Calu3 (cell line): Measurements from ENCODE around the gene VPS39. TPM values are rescaled to one million over a fixed set of nuclear protein-coding genes. Genes with fewer than 3 reads are reported as not detected.

ENCODE experiments used
- BruUV-seq: library from RNA; stranded (reverse); fragments of 400-500 nt; replicated peaks from 2 replicates; lab custom pipeline; 2021; lab: Mats Ljungman, UMichigan
- CTCF ChIA-PET: fragments of 300-600 bp; sonication (Branson Sonifier 250); formaldehyde crosslinking; loops from one replicate; lab custom pipeline; 2022; ENCODE audit warnings: antibody characterized with exemption; lab: Charles Lee
- DNase-seq: peaks from one replicate; pipeline ENCODE4 v3.0.0; 2022
- H3K27ac Mint-ChIP-seq: one replicate; pipeline ENCODE4 v1.8.0; 2022; ENCODE audit warnings: mixed read lengths; ENCODE audit not compliant: unreplicated experiment
- H3K27me3 Mint-ChIP-seq: one replicate; pipeline ENCODE4 v1.8.0; 2022; ENCODE audit warnings: mixed read lengths; ENCODE audit not compliant: unreplicated experiment
- H3K36me3 Mint-ChIP-seq: one replicate; pipeline ENCODE4 v1.8.0; 2022; ENCODE audit warnings: mild to moderate bottlenecking, moderate library complexity, mixed read lengths; ENCODE audit not compliant: insufficient read depth, unreplicated experiment
- H3K4me1 Mint-ChIP-seq: one replicate; pipeline ENCODE4 v1.8.0; 2022; ENCODE audit warnings: mild to moderate bottlenecking, low read depth, mixed read lengths; ENCODE audit not compliant: unreplicated experiment
- H3K4me3 Mint-ChIP-seq: one replicate; pipeline ENCODE4 v1.8.0; 2022; ENCODE audit warnings: mild to moderate bottlenecking, low read depth, moderate library complexity, mixed read lengths; ENCODE audit not compliant: unreplicated experiment
- H3K9me3 Mint-ChIP-seq: one replicate; pipeline ENCODE4 v1.8.0; 2022; ENCODE audit warnings: low read depth, mixed read lengths; ENCODE audit not compliant: unreplicated experiment
- intact Hi-C: fragments of 100-400 bp; cut with micrococcal nuclease; formaldehyde crosslinking; loops from one replicate; pipeline ENCODE4 v1.10.0; 2022; ENCODE audit not compliant: unreplicated experiment
- total RNA-seq: library from RNA; stranded (reverse); gene quantifications from 2 replicates; pipeline ENCODE4 v1.2.3, GENCODE V29; 2022
- TF ChIP-seq, protein P1 (sequence below): fragments of 200-600 bp; IDR thresholded peaks from one replicate; pipeline ENCODE4 v1.8.0; 2022; ENCODE audit warnings: antibody characterized with exemption; ENCODE audit not compliant: unreplicated experiment

VPS39 gene
- total RNA-seq, 1 experiment from 2014 or later: 34.6 TPM

DNA sequence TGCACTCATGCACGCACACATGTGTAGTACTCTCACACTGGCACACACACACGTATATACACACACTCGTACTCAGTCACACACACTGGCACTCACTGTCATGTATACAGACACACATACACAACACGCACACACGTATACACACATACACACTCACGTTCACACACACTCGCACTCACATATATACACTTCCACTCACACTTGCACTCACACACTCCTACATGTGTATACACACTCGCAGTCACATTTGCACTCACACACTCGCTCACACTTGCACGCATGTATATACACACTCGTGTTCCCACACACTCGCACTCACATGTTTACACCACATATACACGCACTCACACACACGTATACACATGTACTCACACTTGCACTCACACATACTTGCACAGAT lies 53.1 kb downstream of the VPS39 start:
- intact Hi-C loops: no loop called here
- DNase-seq: no peak
- Mint-ChIP-seq H3K9me3 (no peaks in the 10 kb centered on the region), H3K4me1 (no peaks in the 10 kb centered on the region), H3K4me3 (no peak overlapping the region), H3K36me3 (no peaks in the 10 kb centered on the region), H3K27me3 (no peaks in the 10 kb centered on the region), H3K27ac (no peak overlapping the region)
- TF ChIP-seq, protein P1, sequence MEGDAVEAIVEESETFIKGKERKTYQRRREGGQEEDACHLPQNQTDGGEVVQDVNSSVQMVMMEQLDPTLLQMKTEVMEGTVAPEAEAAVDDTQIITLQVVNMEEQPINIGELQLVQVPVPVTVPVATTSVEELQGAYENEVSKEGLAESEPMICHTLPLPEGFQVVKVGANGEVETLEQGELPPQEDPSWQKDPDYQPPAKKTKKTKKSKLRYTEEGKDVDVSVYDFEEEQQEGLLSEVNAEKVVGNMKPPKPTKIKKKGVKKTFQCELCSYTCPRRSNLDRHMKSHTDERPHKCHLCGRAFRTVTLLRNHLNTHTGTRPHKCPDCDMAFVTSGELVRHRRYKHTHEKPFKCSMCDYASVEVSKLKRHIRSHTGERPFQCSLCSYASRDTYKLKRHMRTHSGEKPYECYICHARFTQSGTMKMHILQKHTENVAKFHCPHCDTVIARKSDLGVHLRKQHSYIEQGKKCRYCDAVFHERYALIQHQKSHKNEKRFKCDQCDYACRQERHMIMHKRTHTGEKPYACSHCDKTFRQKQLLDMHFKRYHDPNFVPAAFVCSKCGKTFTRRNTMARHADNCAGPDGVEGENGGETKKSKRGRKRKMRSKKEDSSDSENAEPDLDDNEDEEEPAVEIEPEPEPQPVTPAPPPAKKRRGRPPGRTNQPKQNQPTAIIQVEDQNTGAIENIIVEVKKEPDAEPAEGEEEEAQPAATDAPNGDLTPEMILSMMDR: no peak
- BruUV-seq: no TSS peak
- CTCF ChIA-PET: no interaction called here

DNA sequence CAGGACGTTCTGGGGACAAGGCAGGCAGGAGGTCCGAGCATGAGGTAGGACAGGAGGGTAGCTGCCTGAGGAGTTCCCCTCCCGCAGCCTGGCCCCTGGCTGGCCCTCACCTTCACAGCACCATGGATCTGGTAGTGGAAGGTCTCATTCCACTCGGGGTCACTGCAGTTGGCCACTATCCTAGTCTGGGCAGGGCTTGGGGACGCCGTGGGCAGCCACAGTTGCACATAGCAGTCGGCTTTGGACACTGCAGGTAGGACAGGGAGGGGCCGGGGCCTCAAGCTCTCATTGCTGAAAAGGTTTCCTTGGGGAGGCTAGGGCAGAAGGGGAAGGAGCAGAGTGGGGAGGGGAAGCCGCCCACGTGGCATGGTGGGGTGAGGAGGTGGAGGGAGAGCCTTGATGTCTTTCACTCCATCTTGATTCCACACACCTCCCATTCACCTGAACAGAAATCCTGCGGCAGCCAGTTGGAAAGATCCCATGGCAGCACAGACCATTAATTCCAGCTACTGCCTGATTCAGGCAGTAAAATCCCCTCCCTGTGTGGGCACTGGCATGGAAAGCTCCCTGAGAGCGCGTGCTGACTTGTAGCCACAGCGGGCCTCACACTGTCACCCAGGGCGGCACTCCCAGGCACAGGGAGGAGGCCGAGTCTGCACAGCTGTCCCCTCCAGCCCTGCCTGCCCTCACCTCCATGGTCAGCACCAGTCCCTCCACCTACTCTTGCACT lies 53.7 kb downstream of the VPS39 start:
- no peaks in the 10 kb centered on the region for H3K4me1 Mint-ChIP-seq
- BruUV-seq: no TSS peak
- TF ChIP-seq, protein P1: no peak
- no peaks in the 10 kb centered on the region for H3K36me3 Mint-ChIP-seq
- H3K9me3 Mint-ChIP-seq: no peaks in the 10 kb centered on the region
- no peaks in the 10 kb centered on the region for H3K27me3 Mint-ChIP-seq
- DNase-seq: no peak
- CTCF ChIA-PET: no interaction called here
- intact Hi-C loops: no loop called here
- H3K4me3 Mint-ChIP-seq: no peak overlapping the region
- no peak overlapping the region for H3K27ac Mint-ChIP-seq

- intact Hi-C loops: no loop called here
- Mint-ChIP-seq H3K9me3 (no peaks in the 10 kb centered on the region), H3K36me3 (no peaks in the 10 kb centered on the region), H3K27me3 (no peaks in the 10 kb centered on the region), H3K27ac (no peak overlapping the region), H3K4me3 (no peak overlapping the region), H3K4me1 (no peaks in the 10 kb centered on the region)
- BruUV-seq: no TSS peak
- TF ChIP-seq, protein P1: no peak
- CTCF ChIA-PET: no interaction called here
- DNase-seq: no peak
Observed at GRCh38 chr15:42153874-42154211, 54.3 kb downstream of the VPS39 start.

DNA sequence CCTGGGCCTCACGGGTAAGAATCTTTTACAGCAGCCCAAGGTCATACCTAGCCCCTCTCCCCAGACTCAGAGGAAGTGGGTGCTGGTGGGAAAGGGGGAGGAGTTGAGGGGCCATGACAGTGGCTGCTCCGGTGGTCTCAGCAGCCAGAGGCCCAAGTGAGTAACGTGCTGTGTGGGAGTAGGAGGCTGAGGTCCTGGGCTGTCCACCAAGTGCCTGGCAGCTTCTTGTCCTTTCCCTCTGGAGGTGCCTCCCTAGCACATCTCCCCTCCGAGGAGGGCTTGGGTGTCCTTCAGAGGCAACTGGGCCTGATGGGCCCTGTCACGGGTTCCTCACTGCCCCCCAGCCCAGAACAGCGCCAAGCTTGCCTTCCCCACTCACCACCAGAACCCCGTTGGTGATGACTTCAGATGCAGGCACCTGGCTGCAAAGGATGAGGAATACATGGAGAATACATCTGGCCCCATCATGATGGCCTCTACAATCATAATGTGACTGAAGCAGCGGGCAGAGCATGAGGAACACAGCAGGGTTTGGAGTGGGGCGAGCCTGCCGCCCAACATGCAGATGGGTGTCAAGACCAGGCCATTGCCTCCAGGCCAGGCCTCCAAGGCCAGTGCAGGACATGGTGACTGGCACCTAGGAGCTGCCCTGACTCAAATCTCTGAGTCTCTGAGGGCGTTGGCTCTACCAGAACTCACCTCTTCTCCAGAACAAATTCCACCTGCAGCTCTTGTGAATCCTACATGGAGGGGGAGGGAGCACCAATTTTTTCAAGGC lies 55.0 kb downstream of the VPS39 start:
- Mint-ChIP-seq H3K4me1 (no peaks in the 10 kb centered on the region), H3K27me3 (no peaks in the 10 kb centered on the region), H3K27ac (no peak overlapping the region), H3K4me3 (no peak overlapping the region), H3K36me3 (no peaks in the 10 kb centered on the region), H3K9me3 (no peaks in the 10 kb centered on the region)
- no peak for DNase-seq
- CTCF ChIA-PET: no interaction called here
- no TSS peak for BruUV-seq
- intact Hi-C loops: no loop called here
- TF ChIP-seq, protein P1: no peak
